Measurements from ENCODE around the gene SLC28A1. TPM values are rescaled to one million over a fixed set of nuclear protein-coding genes. Genes with fewer than 3 reads are reported as not detected.

The SLC28A1 gene, protein sequence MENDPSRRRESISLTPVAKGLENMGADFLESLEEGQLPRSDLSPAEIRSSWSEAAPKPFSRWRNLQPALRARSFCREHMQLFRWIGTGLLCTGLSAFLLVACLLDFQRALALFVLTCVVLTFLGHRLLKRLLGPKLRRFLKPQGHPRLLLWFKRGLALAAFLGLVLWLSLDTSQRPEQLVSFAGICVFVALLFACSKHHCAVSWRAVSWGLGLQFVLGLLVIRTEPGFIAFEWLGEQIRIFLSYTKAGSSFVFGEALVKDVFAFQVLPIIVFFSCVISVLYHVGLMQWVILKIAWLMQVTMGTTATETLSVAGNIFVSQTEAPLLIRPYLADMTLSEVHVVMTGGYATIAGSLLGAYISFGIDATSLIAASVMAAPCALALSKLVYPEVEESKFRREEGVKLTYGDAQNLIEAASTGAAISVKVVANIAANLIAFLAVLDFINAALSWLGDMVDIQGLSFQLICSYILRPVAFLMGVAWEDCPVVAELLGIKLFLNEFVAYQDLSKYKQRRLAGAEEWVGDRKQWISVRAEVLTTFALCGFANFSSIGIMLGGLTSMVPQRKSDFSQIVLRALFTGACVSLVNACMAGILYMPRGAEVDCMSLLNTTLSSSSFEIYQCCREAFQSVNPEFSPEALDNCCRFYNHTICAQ
- 64.6 TPM for total RNA-seq

DNA sequence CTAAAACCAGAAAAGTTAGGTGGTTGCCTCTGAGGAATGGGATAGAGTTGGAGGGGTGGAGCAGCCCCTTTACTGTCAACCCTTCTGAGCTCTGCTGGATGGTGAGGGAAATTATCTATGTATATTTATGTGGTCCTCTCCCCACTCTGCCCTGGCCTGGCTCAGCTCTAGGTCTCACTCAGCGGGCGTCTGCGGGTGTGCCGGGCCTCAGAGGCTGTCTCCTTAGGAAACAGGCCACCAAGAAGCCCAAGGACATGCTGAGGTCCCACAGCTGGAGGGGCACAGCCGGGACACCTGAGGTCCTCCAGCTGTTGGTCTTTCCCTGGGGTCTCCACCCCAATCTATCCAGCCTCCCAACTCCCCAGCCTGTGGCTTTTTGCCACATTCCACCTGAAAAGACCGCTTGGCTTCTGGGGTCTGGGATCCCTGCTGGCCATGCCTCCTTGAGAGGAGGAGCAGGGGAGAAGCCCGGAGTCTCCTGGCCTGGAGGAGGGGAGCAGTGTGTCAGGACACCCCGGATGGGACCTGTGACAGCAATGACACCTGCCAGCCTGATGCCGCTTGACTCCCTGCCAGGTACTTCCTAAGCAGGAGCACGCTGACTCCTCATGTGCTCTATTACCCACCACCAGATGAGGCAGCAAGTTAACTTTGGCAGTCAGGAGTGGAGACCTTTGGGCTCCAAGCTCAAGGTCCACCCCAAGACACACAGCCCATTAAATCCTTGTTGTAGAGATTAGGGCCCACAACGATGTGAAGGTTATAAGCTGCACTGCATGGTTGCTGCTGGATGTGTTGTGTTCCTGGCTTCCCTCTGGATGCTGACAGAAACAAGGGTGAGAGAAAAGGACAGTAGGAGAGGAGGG is at the start of gene SLC28A1:
SLC28A1 (plus strand) TSS at position 747 of the 866 bp plus-strand sequence. CDS start 3,099 bp downstream, outside the sequence.
- DNase-seq (ENCODE audit: low spot score) (peak; percentile 96), ATAC-seq (peak; percentile 76)

DNA sequence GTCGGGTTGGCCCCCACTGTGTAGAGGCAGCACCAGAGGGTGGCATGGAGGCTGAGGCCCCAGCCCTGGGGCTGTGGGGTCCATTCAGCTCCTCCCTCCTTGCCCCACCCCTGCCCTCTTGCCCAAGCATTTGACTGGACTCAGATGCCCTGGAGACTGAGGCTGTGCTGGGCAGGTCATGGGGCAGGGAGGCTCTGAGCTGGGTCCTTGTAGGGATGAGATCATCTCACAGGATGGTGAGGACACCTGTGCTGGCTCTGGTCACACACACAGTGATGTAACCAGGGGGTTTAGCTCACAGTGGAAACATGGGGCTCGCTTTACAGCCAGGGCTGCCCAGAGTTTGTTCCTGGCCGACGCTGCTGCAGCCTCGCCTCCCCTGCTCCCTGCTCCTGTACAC is 49.5 kb upstream of the SLC28A1 start:
- ATAC-seq = no peak
- DNase-seq (ENCODE audit: low spot score) = no peak

DNA sequence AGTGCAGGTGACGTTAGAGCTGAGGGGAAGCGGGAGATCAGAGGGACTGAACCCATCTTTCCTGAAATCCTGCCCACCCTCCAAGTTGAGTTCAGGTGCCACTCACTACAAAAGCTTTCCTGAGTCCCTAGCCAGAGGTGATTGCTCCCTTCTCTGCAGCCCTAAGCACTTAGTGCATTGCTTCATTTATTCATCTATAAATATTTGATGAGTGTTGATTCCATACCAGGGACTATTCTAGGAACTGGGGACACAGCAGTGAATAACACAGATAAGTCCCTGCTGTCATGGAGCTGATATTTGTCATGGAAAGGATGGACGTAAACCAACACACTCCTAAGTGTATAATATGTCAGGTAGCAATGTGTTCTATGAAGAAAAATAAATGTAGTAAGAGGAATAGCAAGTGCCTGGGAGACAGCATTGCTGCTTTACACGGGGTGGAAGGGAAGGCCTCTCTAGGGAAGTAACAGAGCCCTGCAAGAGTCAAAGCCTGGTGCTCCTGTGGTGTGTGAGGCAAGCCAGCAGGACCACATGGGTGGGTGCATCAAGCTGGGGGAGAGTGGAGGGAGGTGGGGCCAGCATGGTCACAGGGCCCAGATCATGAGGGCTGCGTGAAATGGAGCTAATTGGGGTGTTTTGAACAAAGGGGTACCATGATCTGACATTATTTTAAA is 48.7 kb upstream of the SLC28A1 start:
- no peak for DNase-seq (ENCODE audit: low spot score)
- ATAC-seq = no peak

DNA sequence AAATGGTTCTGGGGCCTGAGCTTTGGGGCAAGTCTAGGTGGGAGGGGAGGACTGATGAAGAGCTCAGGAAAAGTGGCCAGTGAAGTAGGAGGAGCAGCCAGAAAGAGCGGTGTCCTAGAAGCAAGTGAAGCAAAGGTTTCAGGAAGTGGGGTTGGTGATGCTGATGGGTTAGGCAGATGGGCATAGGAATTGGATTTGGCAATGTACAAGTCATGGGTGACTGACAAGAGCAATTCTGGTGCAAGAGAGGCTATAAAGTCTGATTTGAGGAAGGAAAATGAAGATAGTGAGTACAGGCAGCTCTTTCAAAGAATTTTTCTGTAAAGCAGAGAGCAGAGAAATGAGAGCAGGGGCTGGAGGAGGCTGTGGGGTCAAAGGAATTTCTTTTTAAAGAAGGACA is 47.6 kb upstream of the SLC28A1 start:
- no peak for ATAC-seq

DNA sequence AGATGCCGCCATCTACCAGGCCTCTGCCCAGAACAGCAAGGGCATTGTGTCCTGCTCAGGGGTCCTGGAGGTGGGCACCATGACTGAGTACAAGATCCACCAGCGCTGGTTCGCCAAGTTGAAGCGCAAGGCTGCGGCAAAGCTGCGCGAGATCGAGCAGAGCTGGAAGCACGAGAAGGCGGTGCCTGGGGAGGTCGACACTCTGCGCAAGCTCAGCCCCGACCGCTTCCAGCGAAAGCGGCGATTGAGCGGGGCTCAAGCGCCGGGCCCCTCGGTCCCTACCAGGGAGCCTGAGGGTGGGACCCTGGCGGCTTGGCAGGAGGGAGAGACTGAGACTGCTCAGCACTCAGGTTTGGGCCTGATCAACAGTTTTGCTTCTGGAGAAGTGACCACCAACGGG is 44.7 kb upstream of the SLC28A1 start:
- DNase-seq (ENCODE audit: low spot score) = peak; percentile 44
- ATAC-seq = no peak

More for the DNA sequence above, 47.6 kb upstream of the SLC28A1 start:
- DNase-seq (ENCODE audit: low spot score) = no peak

DNA sequence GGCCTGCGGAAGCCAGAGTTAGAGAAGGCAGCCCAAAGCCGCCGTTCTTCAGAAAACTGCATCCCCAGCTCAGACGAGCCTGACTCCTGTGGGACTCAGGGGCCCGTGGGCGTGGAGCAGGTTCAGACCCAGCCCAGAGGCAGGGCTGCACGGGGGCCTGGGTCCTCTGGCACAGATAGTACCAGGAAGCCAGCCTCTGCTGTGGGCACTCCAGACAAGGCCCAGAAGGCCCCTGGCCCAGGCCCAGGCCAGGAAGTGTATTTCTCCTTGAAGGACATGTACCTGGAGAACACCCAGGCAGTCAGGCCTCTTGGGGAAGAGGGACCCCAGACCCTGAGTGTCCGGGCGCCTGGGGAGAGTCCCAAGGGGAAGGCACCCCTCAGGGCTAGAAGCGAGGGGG is 44.2 kb upstream of the SLC28A1 start:
- peak; percentile 19 for ATAC-seq
- DNase-seq (ENCODE audit: low spot score) = no peak

DNA sequence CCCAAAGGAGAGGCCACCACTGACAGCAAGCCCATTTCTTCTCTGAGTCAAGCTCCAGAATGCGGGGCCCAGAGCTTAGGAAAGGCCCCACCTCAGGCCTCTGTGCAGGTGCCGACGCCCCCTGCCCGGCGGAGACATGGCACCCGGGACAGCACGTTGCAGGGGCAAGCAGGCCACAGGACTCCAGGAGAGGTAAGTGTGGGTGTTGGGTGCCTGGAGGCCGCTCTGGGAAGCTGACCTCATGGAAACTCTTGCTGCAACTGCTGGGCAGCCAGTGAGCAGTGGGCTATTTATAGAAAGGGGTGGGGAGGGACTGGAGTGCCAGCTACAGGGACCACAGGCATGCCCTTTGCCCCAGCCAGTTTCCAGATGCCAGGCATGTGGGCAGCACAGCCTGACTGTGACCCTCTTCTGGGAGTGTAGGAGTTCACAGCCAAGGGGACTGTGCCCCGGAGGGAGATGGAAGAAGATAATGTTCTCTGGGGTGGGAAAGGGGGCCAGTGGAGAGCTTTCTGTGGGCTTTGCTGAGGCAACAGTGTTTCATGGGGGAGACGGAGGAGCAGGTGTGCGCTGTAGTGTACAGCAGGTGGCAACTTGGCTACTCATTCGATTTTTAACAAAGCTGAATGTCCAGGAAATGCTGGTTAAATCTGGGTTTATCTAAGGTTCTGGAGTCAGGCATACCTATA is 43.6 kb upstream of the SLC28A1 start:
- peak; percentile 98 for DNase-seq (ENCODE audit: low spot score)
- peak; percentile 83 for ATAC-seq

DNA sequence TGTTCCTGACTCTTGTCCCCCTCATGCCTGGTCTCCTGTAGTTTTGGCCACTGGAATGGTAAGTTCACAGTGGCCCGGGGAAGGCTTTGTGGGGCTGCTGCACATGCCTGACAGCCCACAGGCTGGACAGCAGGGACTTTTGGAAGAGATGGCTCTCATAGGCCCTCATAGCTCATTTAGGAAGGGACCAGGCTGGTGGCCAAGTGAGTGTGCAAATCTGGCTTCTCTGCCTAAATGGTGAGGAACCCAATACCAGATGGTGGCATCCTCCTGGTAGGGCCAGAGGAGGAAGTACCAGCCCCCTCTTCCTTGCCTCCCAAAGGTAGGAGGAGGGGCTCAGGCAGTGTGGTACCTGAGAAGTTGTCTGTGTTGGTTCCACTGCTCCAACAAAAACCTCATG is 41.7 kb upstream of the SLC28A1 start:
- DNase-seq (ENCODE audit: low spot score) (peak; percentile 35), ATAC-seq (no peak)

DNA sequence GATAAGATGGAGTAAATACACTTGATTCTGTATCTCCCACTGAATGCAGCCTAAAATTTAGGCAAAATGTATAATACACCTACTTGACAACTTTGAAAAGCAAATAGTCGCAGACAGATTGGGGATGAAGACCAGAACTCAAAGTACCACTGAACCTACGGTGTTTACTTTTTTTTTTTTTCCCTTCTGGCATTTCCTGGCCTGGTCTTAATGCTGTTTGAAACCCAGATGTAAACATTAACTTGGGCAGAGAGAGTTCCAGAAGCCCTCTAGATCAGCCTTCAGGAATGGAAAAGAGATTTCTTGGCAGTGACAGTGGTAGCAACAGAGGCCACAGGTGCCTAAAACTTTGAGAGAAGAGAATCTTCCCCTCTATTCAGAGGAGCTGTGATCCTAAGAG is 39.5 kb upstream of the SLC28A1 start:
- DNase-seq (ENCODE audit: low spot score) (peak; percentile 47), ATAC-seq (peak; percentile 62)

DNA sequence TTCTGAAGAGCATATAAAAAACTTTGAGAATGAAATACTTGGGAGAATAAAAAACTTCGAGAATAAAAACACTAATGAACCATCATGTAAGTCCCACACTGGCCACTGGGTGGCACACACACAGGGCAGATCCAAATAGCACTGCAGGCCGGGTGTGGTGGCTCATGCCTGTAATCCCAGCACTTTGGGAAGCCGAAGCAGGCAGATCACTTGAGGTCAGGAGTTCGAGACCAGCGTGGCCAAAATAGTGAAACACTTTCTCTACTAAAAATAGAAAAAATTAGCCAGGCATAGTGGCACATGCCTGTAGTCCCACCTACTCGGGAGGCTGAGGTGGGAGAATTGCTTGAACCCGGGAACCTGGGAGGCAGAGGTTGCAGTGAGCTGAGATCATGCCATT is 38.8 kb upstream of the SLC28A1 start:
- ATAC-seq = peak; percentile 64
- peak; percentile 76 for DNase-seq (ENCODE audit: low spot score)

DNA sequence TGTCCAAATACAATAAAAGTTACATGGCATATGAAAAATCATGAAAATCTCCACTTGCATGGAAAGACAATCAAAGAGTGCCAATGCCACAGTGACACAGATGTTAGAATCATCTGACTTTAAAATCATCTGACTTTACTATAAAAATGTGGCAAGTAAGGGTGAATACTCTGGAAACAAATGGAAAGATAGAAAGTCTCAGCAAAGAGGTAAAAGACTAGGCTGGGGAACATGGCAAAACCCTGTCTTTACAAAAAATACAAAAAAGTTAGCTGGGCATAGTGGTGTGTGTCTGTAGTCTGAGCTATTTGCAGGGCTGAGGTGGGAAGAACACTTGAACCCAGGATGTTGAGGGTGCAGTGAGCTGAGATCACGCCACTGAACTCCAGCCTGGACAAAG is 38.2 kb upstream of the SLC28A1 start:
- no peak for ATAC-seq
- peak; percentile 10 for DNase-seq (ENCODE audit: low spot score)

DNA sequence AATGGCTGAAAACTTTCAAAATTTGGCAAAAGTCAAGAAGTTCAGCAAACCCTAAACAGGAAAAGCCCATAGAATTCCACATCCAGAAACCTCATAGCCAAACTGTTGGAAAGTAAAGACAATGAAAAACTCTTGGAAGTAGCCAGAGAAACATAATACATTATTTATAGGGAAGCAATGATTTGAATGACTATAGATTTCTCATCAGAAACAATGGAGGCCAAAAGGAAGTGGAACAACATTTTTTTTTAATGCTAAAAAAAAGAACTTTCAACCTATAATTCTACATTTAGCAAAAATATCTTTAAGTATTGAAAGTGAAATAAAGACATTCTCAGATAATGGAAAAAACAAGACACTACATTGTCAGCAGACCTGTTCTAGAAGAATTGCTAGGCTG is 37.1 kb upstream of the SLC28A1 start:
- DNase-seq (ENCODE audit: low spot score) (no peak), ATAC-seq (no peak)

DNA sequence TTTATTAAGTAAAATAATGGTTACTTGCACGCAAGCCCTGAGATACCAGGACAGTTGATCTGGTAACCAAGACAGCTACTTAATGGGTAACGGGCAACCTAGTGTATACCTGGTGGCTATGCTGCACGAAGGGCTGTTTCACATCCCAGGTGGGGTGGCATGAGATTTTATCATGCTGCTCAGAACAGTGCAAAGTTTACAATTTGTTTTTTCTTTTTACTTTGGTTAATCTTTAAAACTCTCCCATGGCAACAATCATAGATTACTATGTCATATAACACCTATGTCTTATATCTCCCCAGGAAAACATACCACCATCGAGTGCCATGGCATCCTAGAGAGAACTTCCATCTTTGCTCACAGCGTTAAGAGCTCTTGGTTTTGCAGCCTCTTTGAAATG is 32.2 kb upstream of the SLC28A1 start:
- ATAC-seq (peak; percentile 36), DNase-seq (ENCODE audit: low spot score) (peak; percentile 11)

DNA sequence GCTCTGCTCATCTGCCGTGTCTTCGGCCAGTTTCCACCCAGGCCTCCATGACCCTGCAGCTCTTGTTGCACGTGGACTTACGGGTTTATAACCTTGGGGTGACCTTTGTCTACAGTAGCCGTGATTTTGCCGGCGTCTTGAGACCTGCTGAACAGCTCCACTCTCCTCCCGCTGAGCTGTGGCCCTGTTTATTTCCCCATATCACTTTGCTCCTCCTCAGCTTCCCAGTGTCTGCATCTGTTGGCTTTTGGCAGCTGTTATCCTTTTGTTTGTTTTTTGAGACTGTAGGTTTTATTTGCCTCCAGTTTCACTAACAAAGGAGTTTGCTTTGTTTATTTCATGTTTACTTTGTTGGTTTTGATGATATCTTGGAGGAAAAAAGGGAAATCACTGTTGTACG is 29.3 kb upstream of the SLC28A1 start:
- DNase-seq (ENCODE audit: low spot score) (no peak), ATAC-seq (no peak)

DNA sequence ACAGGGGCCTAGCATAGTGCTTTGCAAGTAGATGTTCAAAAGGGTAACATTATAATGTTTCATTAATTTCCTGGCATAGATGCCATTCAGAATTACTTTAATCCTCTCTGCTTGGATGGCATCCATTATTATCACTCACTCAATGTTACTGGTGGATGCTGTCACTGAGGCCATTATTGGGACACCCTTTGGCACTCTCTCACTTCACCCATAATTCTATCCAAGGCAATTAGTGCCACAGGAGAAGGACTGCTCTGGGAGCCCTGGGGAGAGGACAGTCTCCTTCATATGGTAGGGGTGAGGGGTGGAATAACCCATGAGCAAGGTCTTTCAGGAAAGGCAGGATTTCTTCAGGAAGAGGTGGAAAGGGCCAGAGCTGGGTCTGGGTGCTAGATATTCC is 28.7 kb upstream of the SLC28A1 start:
- DNase-seq (ENCODE audit: low spot score) (no peak), ATAC-seq (no peak)

DNA sequence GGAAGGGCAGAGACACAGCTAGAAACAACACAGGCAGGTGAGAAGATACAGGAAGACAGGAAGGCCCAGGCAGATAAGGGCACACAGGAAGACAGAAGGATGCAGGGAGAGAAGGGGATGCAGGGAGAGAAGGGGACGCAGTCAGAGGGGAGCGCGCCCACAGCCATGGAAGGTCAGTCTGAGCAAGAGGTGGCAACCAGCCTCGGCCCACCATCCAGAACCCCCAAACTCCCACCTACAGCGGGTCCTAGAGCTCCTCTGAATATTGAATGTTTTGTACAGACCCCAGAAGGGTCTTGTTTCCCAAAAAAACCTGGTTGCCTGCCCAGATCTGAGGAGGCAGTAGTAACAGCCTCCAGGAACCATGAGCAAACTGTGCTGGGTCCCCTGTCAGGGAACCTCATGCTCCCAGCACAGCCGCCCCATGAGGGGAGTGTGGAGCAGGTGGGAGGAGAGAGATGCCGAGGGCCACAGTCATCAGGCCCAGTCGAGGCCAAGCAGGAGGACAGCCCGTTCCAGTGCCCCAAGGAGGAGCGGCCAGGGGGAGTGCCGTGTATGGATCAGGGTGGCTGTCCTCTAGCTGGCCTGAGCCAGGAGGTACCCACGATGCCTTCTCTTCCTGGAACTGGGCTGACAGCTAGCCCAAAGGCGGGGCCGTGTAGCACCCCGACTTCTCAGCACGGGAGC is 27.6 kb upstream of the SLC28A1 start:
- ATAC-seq = no peak
- no peak for DNase-seq (ENCODE audit: low spot score)

DNA sequence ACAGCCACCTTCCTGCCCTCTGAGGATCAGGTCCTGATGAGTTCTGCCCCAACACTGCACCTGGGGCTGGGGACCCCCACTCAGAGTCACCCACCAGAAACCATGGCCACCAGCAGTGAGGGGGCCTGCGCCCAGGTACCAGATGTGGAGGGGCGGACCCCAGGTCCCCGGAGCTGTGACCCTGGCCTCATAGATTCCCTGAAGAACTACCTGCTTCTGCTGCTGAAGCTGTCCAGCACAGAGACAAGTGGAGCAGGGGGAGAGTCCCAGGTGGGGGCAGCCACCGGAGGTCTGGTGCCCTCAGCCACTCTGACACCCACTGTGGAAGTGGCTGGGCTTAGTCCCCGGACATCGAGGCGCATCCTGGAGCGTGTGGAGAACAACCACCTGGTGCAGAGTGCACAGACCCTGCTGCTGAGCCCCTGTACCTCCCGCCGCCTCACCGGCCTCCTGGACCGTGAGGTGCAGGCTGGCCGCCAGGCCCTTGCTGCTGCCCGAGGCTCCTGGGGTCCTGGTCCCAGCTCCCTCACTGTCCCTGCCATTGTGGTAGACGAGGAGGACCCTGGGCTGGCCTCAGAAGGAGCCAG is 27.0 kb upstream of the SLC28A1 start:
- no peak for ATAC-seq
- no peak for DNase-seq (ENCODE audit: low spot score)

DNA sequence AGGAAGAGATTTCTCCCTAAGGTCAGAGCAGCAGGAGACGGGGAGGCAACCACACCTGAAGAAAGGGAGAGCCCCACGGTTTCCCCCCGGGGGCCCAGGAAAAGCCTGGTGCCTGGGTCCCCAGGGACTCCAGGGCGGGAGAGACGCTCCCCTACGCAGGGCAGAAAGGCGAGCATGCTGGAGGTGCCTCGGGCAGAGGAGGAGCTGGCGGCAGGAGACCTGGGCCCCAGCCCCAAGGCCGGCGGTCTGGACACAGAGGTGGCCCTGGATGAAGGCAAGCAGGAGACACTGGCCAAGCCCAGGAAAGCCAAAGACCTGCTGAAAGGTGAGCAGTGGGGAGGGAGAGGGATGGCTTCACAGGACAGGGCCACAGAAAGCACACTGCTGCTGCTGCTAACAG is 26.2 kb upstream of the SLC28A1 start:
- no peak for ATAC-seq
- no peak for DNase-seq (ENCODE audit: low spot score)

DNA sequence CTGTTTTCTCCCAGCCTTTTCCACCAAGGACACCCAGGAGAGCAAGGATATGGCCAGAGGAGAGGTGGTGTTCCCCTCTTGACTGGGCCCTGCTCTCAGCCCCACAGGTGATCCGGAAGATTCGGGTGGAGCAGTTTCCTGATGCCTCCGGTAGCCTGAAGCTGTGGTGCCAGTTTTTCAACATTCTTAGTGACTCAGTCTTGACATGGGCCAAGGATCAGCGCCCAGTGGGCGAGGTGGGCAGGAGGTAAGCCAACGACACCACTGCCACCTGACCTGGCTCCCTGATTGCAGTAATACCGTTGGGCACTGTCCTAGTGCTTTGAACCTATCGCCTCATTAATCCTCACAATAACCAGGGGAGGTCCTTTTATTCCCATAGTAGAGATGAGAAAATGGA is 25.3 kb upstream of the SLC28A1 start:
- no peak for ATAC-seq
- no peak for DNase-seq (ENCODE audit: low spot score)
